ENCODE results near the gene TMEM114. TPM values are rescaled to one million over a fixed set of nuclear protein-coding genes. Genes with fewer than 3 reads are reported as not detected.

Gene TMEM114
- total RNA-seq, 4 donors from 2014 or later, result not detected

GRCh38 chr16:8530752-8531384 is 59.4 kb downstream of the TMEM114 start:
- intact Hi-C loops (cut with DNase I), result no loop called here
- Histone ChIP-seq H3K4me1 (no peaks in the 10 kb centered on the region), H3K36me3 (no peaks in the 10 kb centered on the region), H3K27ac (no peak overlapping the region), H3K27me3 (peaks cover 0 to 6% (median 0%) of the 10 kb centered on the region in 4 donors), H3K9me3 (no peaks in the 10 kb centered on the region), H3K4me3 (no peak overlapping the region)
- DNase-seq, result no peak
- 42 to 51% methylated on average over 5 of the region's 5 CpGs for WGBS, 2 donors
- TF ChIP-seq POLR2A (IDR thresholded peaks at IDR 0.05) (no peak), CTCF (IDR thresholded peaks at IDR 0.05) (no peak)

- intact Hi-C loops (cut with DNase I), result no loop called here
- no peak overlapping the region for H3K4me3 ChIP-seq
- 82 to 83% methylated on average over 5 of the region's 5 CpGs for WGBS, 2 donors
- DNase-seq, result no peak
- H3K27me3 ChIP-seq, result peaks cover 0 to 6% (median 0%) of the 10 kb centered on the region in 4 donors
- TF ChIP-seq POLR2A (IDR thresholded peaks at IDR 0.05) (no peak), CTCF (IDR thresholded peaks at IDR 0.05) (no peak)
- no peaks in the 10 kb centered on the region for H3K4me1 ChIP-seq
- H3K9me3 ChIP-seq, result no peaks in the 10 kb centered on the region
- H3K36me3 ChIP-seq, result no peaks in the 10 kb centered on the region
- H3K27ac ChIP-seq, result no peak overlapping the region
Observed at GRCh38 chr16:8528471-8528870, 61.8 kb downstream of the TMEM114 start.

- Histone ChIP-seq H3K4me3 (no peak overlapping the region), H3K27me3 (peaks cover 0 to 22% (median 0%) of the 10 kb centered on the region in 4 donors), H3K9me3 (no peaks in the 10 kb centered on the region), H3K4me1 (no peaks in the 10 kb centered on the region), H3K27ac (no peak overlapping the region), H3K36me3 (no peaks in the 10 kb centered on the region)
- 75% methylated on average over 6 of the region's 6 CpGs for WGBS, 2 donors
- no peak for DNase-seq
- TF ChIP-seq POLR2A (IDR thresholded peaks at IDR 0.05), result no peak
- no peak for TF ChIP-seq CTCF (IDR thresholded peaks at IDR 0.05)
- intact Hi-C loops (cut with DNase I), result no loop called here
Observed at GRCh38 chr16:8523932-8524331, 66.4 kb downstream of the TMEM114 start.

- H3K4me3 ChIP-seq, result no peak overlapping the region
- no peaks in the 10 kb centered on the region for H3K36me3 ChIP-seq
- no peak overlapping the region for H3K27ac ChIP-seq
- H3K27me3 ChIP-seq, result peaks cover 0 to 22% (median 0%) of the 10 kb centered on the region in 4 donors
- H3K4me1 ChIP-seq, result no peaks in the 10 kb centered on the region
- DNase-seq, result no peak
- TF ChIP-seq POLR2A (IDR thresholded peaks at IDR 0.05) (no peak), CTCF (IDR thresholded peaks at IDR 0.05) (no peak)
- H3K9me3 ChIP-seq, result no peaks in the 10 kb centered on the region
- intact Hi-C loops (cut with DNase I), result no loop called here
- 59 to 65% methylated on average over 6 to 7 of the region's 7 CpGs for WGBS, 2 donors
Observed at GRCh38 chr16:8522757-8523156, 67.6 kb downstream of the TMEM114 start.

GRCh38 chr16:8519643-8520042 is 70.7 kb downstream of the TMEM114 start:
- Histone ChIP-seq H3K9me3 (no peaks in the 10 kb centered on the region), H3K27me3 (peaks cover 0 to 16% (median 0%) of the 10 kb centered on the region in 4 donors), H3K36me3 (no peaks in the 10 kb centered on the region), H3K4me3 (no peak overlapping the region), H3K4me1 (no peaks in the 10 kb centered on the region), H3K27ac (no peak overlapping the region)
- DNase-seq, result no peak
- TF ChIP-seq CTCF (IDR thresholded peaks at IDR 0.05), result no peak
- TF ChIP-seq POLR2A (IDR thresholded peaks at IDR 0.05), result no peak
- intact Hi-C loops (cut with DNase I), result no loop called here
- 24 to 74% methylated on average over 3 of the region's 5 CpGs for WGBS, 2 donors

Other genes starting within 250 kb of the TMEM114 start
- gene METTL22, start 31.2 kb upstream of the TMEM114 start, total RNA-seq, result 10 to 100 TPM in 3 of 4 donors, 1 to 10 TPM in 1; 4.9 to 28.4 (median 13.0) TPM
- 10 to 100 TPM in 2 of 4 donors, 1 to 10 TPM in 2; 2.9 to 14.5 (median 9.1) TPM for gene ABAT, start 84.1 kb upstream of the TMEM114 start, total RNA-seq
- 1 to 10 TPM; 3.6 to 9.7 (median 8.6) TPM for gene TMEM186, start 207.1 kb upstream of the TMEM114 start, total RNA-seq
- 10 to 100 TPM; 36.3 to 54.3 (median 41.4) TPM for gene PMM2, start 207.3 kb upstream of the TMEM114 start, total RNA-seq